Heart left ventricle (tissue), 16 donors: Measurements from ENCODE around the gene MSANTD3. TPM values are rescaled to one million over a fixed set of nuclear protein-coding genes. Genes with fewer than 3 reads are reported as not detected.

Experiments
- ATAC-seq, 4 donors: fragments of 200-7000 bp; cut with Tn5 transposase; one replicate each; pipeline ENCODE4 v1.9.1; 2020 to 2022; ENCODE audit warnings: moderate library complexity in 4 of 4, mild to moderate bottlenecking in 3 of 4, moderate number of reproducible peaks in 1 of 4
- DNase-seq, 5 donors: peaks; one replicate each; pipeline ENCODE4 v3.0.0-alpha.2; 2020
- H3K27ac ChIP-seq, 12 donors: fragments of 200-600 bp; sonication (generic) in 4 of 12; one replicate each; pipeline versions ENCODE4 v1.5.0 to v1.8.0; 2016 to 2022; ENCODE audit warnings: mild to moderate bottlenecking in 2 of 12
- H3K27me3 ChIP-seq, 9 donors: fragments of 200-600 bp; sonication (generic) in 2 of 9; one replicate each; pipeline versions ENCODE4 v1.5.1 to v1.8.0; 2016 to 2022; ENCODE audit warnings: mild to moderate bottlenecking in 3 of 9
- H3K36me3 ChIP-seq, 9 donors: fragments of 200-600 bp; sonication (generic) in 2 of 9; one replicate each; pipeline versions ENCODE4 v1.5.0 to v1.8.0; 2018 to 2022; ENCODE audit warnings: mild to moderate bottlenecking in 2 of 9
- H3K4me1 ChIP-seq, 12 donors: fragments of 200-600 bp; sonication (generic) in 4 of 12; one replicate each; pipeline versions ENCODE4 v1.5.0 to v1.8.0; 2016 to 2022; ENCODE audit warnings: mild to moderate bottlenecking in 3 of 12
- H3K4me3 ChIP-seq, 12 donors: fragments of 200-600 bp; sonication (generic) in 4 of 12; one replicate each; pipeline versions ENCODE4 v1.5.0 to v1.8.0; 2017 to 2022; ENCODE audit warnings: mild to moderate bottlenecking in 9 of 12, moderate library complexity in 4 of 12
- H3K9me3 ChIP-seq, 12 donors: fragments of 200-600 bp; sonication (generic) in 4 of 12; one replicate each; pipeline versions ENCODE4 v1.5.0 to v1.8.0; 2016 to 2022; ENCODE audit warnings: mild to moderate bottlenecking in 1 of 12
- CTCF ChIP-seq, 12 donors: fragments of 200-600 bp; sonication (generic) in 4 of 12; IDR thresholded peaks; one replicate each; pipeline versions ENCODE4 v1.5.0 to v1.8.0; 2018 to 2022; ENCODE audit warnings: antibody characterized with exemption in 12 of 12, mild to moderate bottlenecking in 5 of 12
- POLR2A ChIP-seq, 2 donors: fragments of 450-650 bp; IDR thresholded peaks; one replicate each; pipeline ENCODE4 v1.6.1; 2017; ENCODE audit warnings: antibody characterized with exemption in 2 of 2, mild to moderate bottlenecking in 2 of 2, moderate library complexity in 2 of 2
- WGBS, 4 donors: extraction: QIAGEN DNeasy Blood & Tissue Kit in 2 of 4; methylation state at CpG; one replicate each; pipeline versions ENCODE4 v1.1.5 to v1.1.7; 2013 to 2018; 5-methylcytosine and 5-hydroxymethylcytosine counted together
- intact Hi-C, 10 donors: fragments of 100-400 bp; cut with DNase I; formaldehyde crosslinking; loops; one replicate each; pipeline versions ENCODE4 v1.11.1 to v1.14.2; 2022
- polyA plus RNA-seq, 2 donors: library from polyadenylated mRNA; stranded (reverse); fragments of 200-250 nt; gene quantifications; one replicate each; pipeline ENCODE4 v1.2.3, GENCODE V29; 2013
- total RNA-seq, 9 donors: library from RNA; depleted of rRNA in 2 of 9; stranded (reverse); fragments of >200 nt in 2 of 9; fragmentation: NEBNext Ultra II Directional in 3 of 9; extraction: Animal tissue kit (Norgen Biotek cat#: 25700) in 3 of 9; gene quantifications; one replicate each; pipeline versions ENCODE4 v1.1.0 to v1.2.4, GENCODE V29; 2016 to 2023
- donor health status: ischemic (EF 13 %, LVEDD 7.1; RV severe dilation, severe dysfunction).
- donor health status: healthy with polysubstance abuse.
- donor health status: DM: no; HTN: yes; CAD: no.
- donor health status: DM: no; HTN: no; CAD: no.
- donor health status: ischemic (EF 25% LVEDD 6.9; RV normal size, moderate dysfunction).
- donor health status: ischemic (EF 25% LVEDD 5.7; RV mildly dilated, moderate dysfunction).
- donor health status: healthy.
- donor health status: DM: yes; HTN: yes; CAD: no.
- donor health status: ischemic (EF 35%, LVEDD 5.7; RV mildly dilated, moderate dysfunction).
- donor health status: nonischemic (EF 11% LVEDD 7.7; RV severe dilation, severe dysfunction).
- donor health status: DM: yes; HTN: yes; CAD: no.
- donor health status: PGD.
- donor health status: ischemic (EF 29% LVEDD 5.4; RV normal size, mild dysfunction).
- donor health status: nonischemic (EF 23%, LVEDD 6.1; RV moderate dilation, normal function).

Gene MSANTD3
- total and polyA plus RNA-seq, 11 donors: 14.3 to 60.5 (median 24.1) TPM

GRCh38 chr9:100479820-100480219, 52.9 kb downstream of the MSANTD3 start:
- DNase-seq (no peak), ATAC-seq (no peak)
- intact Hi-C loops: no loop called here
- TF ChIP-seq CTCF (IDR thresholded peaks at IDR 0.05): no peak
- Histone ChIP-seq H3K9me3 (peaks cover 0 to 5% (median 0%) of the 10 kb centered on the region in 12 donors), H3K4me3 (no peak overlapping the region), H3K4me1 (no peaks in the 10 kb centered on the region), H3K27me3 (no peaks in the 10 kb centered on the region), H3K36me3 (no peaks in the 10 kb centered on the region), H3K27ac (no peak overlapping the region)
- 81 to 92% (median 86%) methylated on average over 2 of the region's 2 CpGs for whole genome bisulfite sequencing, 4 donors

- TF ChIP-seq POLR2A (IDR thresholded peaks at IDR 0.05) (no peak), CTCF (IDR thresholded peaks at IDR 0.05) (no peak)
- ATAC-seq (no peak), DNase-seq (no peak)
- H3K4me1 ChIP-seq: no peaks in the 10 kb centered on the region
- H3K4me3 ChIP-seq: no peak overlapping the region
- no peaks in the 10 kb centered on the region for H3K9me3 ChIP-seq
- WGBS, 4 donors: 45 to 77% (median 72%) methylated on average over 1 of the region's 1 CpG
- intact Hi-C loops: no loop called here
- no peak overlapping the region for H3K27ac ChIP-seq
- H3K27me3 ChIP-seq: no peaks in the 10 kb centered on the region
- no peaks in the 10 kb centered on the region for H3K36me3 ChIP-seq
Observed at GRCh38 chr9:100485196-100485595, 58.3 kb downstream of the MSANTD3 start.

- WGBS, 4 donors: 86 to 93% (median 91%) methylated on average over 10 of the region's 10 CpGs
- H3K27me3 ChIP-seq: no peaks in the 10 kb centered on the region
- no peaks in the 10 kb centered on the region for H3K4me1 ChIP-seq
- H3K9me3 ChIP-seq: no peaks in the 10 kb centered on the region
- DNase-seq (no peak), ATAC-seq (no peak)
- TF ChIP-seq POLR2A (IDR thresholded peaks at IDR 0.05) (no peak), CTCF (IDR thresholded peaks at IDR 0.05) (no peak)
- no peak overlapping the region for H3K27ac ChIP-seq
- no peaks in the 10 kb centered on the region for H3K36me3 ChIP-seq
- intact Hi-C loops: no loop called here
- H3K4me3 ChIP-seq: no peak overlapping the region
Observed at GRCh38 chr9:100486479-100487176, 59.7 kb downstream of the MSANTD3 start.

GRCh38 chr9:100488177-100488576, 61.2 kb downstream of the MSANTD3 start:
- DNase-seq (no peak), ATAC-seq (no peak)
- H3K4me3 ChIP-seq: no peak overlapping the region
- H3K27ac ChIP-seq: no peak overlapping the region
- TF ChIP-seq CTCF (IDR thresholded peaks at IDR 0.05): no peak
- TF ChIP-seq POLR2A (IDR thresholded peaks at IDR 0.05): no peak
- H3K9me3 ChIP-seq: no peaks in the 10 kb centered on the region
- intact Hi-C loops: no loop called here
- 91 to 95% (median 92%) methylated on average over 1 of the region's 1 CpG for WGBS, 4 donors
- no peaks in the 10 kb centered on the region for H3K27me3 ChIP-seq
- no peaks in the 10 kb centered on the region for H3K36me3 ChIP-seq
- H3K4me1 ChIP-seq: no peaks in the 10 kb centered on the region
